HepG2 (cell line): ENCODE results near the gene PANX1.

Source experiments
- DZIP1 ChIP-seq: sonication (generic); formaldehyde crosslinking; IDR thresholded peaks from 2 replicates; pipeline ENCODE4 v1.5.0; 2020; ENCODE audit warnings: mild to moderate bottlenecking, missing genetic modification reagents
- EHMT2 ChIP-seq: fragments of 200-600 bp; sonication (generic); IDR thresholded peaks from 2 replicates; pipeline ENCODE4 v1.7.0; 2017; ENCODE audit warnings: antibody characterized with exemption, low read depth, low read length, borderline replicate concordance
- FOXJ3 ChIP-seq: sonication (generic); formaldehyde crosslinking; IDR thresholded peaks from 2 replicates; pipeline ENCODE4 v1.4.0; 2020; ENCODE audit warnings: missing genetic modification reagents, mild to moderate bottlenecking, borderline replicate concordance
- GLI4 ChIP-seq: sonication (generic); formaldehyde crosslinking; IDR thresholded peaks from 2 replicates; pipeline ENCODE4 v1.5.1; 2020; ENCODE audit warnings: missing genetic modification reagents, mild to moderate bottlenecking, moderate library complexity, borderline replicate concordance
- PATZ1 ChIP-seq: sonication (generic); formaldehyde crosslinking; IDR thresholded peaks from 2 replicates; pipeline ENCODE4 v1.4.0; 2020; ENCODE audit warnings: missing genetic modification reagents
- TBX3 ChIP-seq: fragments of 450-650 bp; IDR thresholded peaks from 2 replicates; pipeline ENCODE4 v1.6.1; 2017; ENCODE audit warnings: antibody characterized with exemption, mild to moderate bottlenecking, inconsistent platforms, borderline replicate concordance

- no peak for TF ChIP-seq TBX3
- TF ChIP-seq DZIP1 (CRISPR knock-in tag), result no peak
- TF ChIP-seq GLI4 (CRISPR knock-in tag), result no peak
- no peak for TF ChIP-seq EHMT2
- no peak for TF ChIP-seq FOXJ3 (CRISPR knock-in tag)
- TF ChIP-seq PATZ1 (CRISPR knock-in tag), result no peak
These were observed 70.1 kb downstream of the PANX1 start for GRCh38 chr11:94198718-94199117.
